ELR (cell line): Measurements from ENCODE around the gene NTRK3.

ENCODE experiments used
- DNase-seq: peaks from one replicate; pipeline ENCODE4 v3.0.0-alpha.2; 2015; ENCODE audit warnings: low read depth

Gene NTRK3

GRCh38 chr15:88179562-88179961, 77.0 kb downstream of the NTRK3 start:
- DNase-seq: no peak

GRCh38 chr15:88178631-88179030, 77.9 kb downstream of the NTRK3 start:
- DNase-seq: no peak

- no peak for DNase-seq
Measured at GRCh38 chr15:88177451-88177850, 79.1 kb downstream of the NTRK3 start.

GRCh38 chr15:88174571-88174970, 82.0 kb downstream of the NTRK3 start:
- DNase-seq: no peak

GRCh38 chr15:88166082-88166993, 90.2 kb downstream of the NTRK3 start:
- DNase-seq: peak; percentile 13

GRCh38 chr15:88161636-88162035, 94.9 kb downstream of the NTRK3 start:
- DNase-seq: no peak

- DNase-seq: no peak
Measured at GRCh38 chr15:88155310-88155709, 101.2 kb downstream of the NTRK3 start.

GRCh38 chr15:88152672-88153071, 103.9 kb downstream of the NTRK3 start:
- DNase-seq: no peak

GRCh38 chr15:88147760-88148159, 108.8 kb downstream of the NTRK3 start:
- DNase-seq: no peak

GRCh38 chr15:88144921-88145653, 111.5 kb downstream of the NTRK3 start:
- DNase-seq: no peak

- no peak for DNase-seq
Measured at GRCh38 chr15:88142121-88142520, 114.4 kb downstream of the NTRK3 start.

- no peak for DNase-seq
Measured at GRCh38 chr15:88141269-88141889, 115.2 kb downstream of the NTRK3 start.

- DNase-seq: no peak
Measured at GRCh38 chr15:88140398-88140797, 116.1 kb downstream of the NTRK3 start.

- DNase-seq: no peak
Measured at GRCh38 chr15:88139936-88140335, 116.6 kb downstream of the NTRK3 start.

- no peak for DNase-seq
Measured at GRCh38 chr15:88133795-88134194, 122.7 kb downstream of the NTRK3 start.

- DNase-seq: no peak
Measured at GRCh38 chr15:88132499-88132898, 124.0 kb downstream of the NTRK3 start.

- peak; percentile 9 for DNase-seq
Measured at GRCh38 chr15:88131937-88132336, 124.6 kb downstream of the NTRK3 start.

GRCh38 chr15:88127432-88127790, 129.1 kb downstream of the NTRK3 start:
- DNase-seq: no peak

- DNase-seq: no peak
Measured at GRCh38 chr15:88126695-88127431, 129.7 kb downstream of the NTRK3 start.

GRCh38 chr15:88125576-88125975, 131.0 kb downstream of the NTRK3 start:
- no peak for DNase-seq

GRCh38 chr15:88124199-88124598, 132.3 kb downstream of the NTRK3 start:
- DNase-seq: no peak

- no peak for DNase-seq
Measured at GRCh38 chr15:88121968-88122530, 134.5 kb downstream of the NTRK3 start.
